Activated naive CD4-positive, alpha-beta T cell treated with anti-CD3 and anti-CD28 coated beads, Interleukin-2, amount 50 U/mL, for 72 hours (primary cell): ENCODE data around the gene TSSK2. TPM values are rescaled to one million over a fixed set of nuclear protein-coding genes. Genes with fewer than 3 reads are reported as not detected.
"Not testable (repeated sequence)": the region's sequence is repeated elsewhere in the genome, so short reads cannot be mapped to it uniquely, and the experiment has no call there.

Experiments used
- ATAC-seq, 2 donors: fragments of 150-1000 bp; cut with Tn5 transposase; 2 replicates each; pipeline ENCODE4 v1.10.0; 2021; ENCODE audit warnings: mild to moderate bottlenecking in 2 of 2, moderate library complexity in 2 of 2
- DNase-seq, 2 donors: peaks; one replicate each; pipeline ENCODE4 v3.0.0; 2021 to 2022; ENCODE audit warnings: low spot score in 2 of 2
- H3K27ac Mint-ChIP-seq, 2 donors: one replicate each; pipeline ENCODE4 v1.8.0; 2022; ENCODE audit warnings: mild to moderate bottlenecking in 2 of 2, mixed read lengths in 2 of 2
- H3K36me3 Mint-ChIP-seq, 2 donors: one replicate each; pipeline ENCODE4 v1.8.0; 2022; ENCODE audit warnings: mixed read lengths in 2 of 2
- H3K9me3 Mint-ChIP-seq, 2 donors: one replicate each; pipeline ENCODE4 v1.8.0; 2022; ENCODE audit warnings: mixed read lengths in 2 of 2
- total RNA-seq, 2 donors: library from RNA; stranded (reverse); gene quantifications; one replicate each; pipeline ENCODE4 v1.2.3, GENCODE V29; 2022

The TSSK2 gene
- total RNA-seq = not detected

DNA sequence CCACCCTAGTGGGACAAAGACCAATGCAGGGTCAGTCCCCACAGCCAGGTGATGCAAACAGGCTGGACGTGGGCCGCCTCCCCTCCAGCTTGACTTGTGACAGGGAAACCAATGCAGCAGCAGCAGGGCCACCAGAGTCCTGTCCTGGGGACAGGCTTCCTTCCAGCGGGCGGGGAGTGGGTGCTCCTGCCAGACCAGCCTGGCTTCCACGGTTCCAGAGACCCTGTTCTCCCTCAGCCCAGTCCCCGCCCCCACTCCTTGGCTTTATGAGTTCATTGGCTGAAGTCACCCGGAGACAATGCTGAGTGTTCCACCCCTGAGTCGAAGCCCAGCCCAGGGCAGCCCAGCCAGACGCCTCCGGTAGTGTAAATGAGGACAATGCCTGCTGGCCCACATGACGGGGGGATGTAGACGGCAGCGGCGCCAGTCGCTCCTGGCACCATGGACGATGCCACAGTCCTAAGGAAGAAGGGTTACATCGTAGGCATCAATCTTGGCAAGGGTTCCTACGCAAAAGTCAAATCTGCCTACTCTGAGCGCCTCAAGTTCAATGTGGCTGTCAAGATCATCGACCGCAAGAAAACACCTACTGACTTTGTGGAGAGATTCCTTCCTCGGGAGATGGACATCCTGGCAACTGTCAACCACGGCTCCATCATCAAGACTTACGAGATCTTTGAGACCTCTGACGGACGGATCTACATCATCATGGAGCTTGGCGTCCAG, at the start of gene TSSK2:
Gene TSSK2 (plus strand): TSS at position 350 of the 726 bp plus-strand sequence. CDS start 92 bp downstream, at position 442.
- DNase-seq = no peak
- Mint-ChIP-seq H3K36me3 (no peaks in the 10 kb centered on the region), H3K27ac (peak within 1 kb of the TSS in 1 of 2 donors; percentile 47), H3K9me3 (no peaks in the 10 kb centered on the region)
- ATAC-seq = no peak

DNA sequence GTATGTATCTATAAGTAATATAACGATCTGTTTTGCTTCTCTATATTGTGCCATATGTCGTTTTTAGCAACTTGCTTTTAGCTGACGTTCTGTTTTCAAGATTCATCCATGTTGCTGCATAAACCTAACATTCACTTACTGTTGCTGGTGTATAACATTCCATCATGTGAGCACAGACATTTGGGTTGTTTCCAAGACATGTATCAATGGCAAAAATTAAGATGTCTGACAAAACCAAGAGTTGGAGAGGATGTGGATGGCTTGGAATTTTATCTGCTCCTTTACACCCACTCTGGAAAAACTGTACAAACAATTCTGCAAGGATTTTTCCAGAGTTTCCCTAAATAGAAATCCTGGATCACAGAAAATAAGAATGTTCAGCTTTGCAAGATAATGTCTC, 49.8 kb upstream of the TSSK2 start:
- DNase-seq (no peak), ATAC-seq (no peak)
- no peak overlapping the region for H3K27ac Mint-ChIP-seq
- no peaks in the 10 kb centered on the region for H3K9me3 Mint-ChIP-seq
- no peaks in the 10 kb centered on the region for H3K36me3 Mint-ChIP-seq

DNA sequence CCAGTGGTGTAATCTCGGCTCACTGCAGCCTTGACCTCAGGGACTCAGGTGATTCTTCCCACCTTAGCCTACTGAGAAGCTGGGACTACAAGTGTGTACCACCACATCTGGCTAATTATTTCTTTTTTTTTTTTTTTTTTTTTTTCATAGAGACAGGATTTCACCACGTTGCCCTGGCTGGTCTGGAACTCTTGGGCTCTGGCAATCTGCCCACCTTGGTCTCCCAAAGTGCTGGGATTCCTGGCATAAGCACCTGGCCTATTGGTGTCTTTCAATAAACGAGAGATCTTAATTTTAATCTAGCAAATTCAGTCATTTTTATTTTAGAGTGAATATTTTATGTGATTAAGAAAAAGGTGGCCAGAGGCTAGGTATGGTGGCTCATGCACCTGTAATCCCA, 49.0 kb upstream of the TSSK2 start:
- H3K36me3 Mint-ChIP-seq = no peaks in the 10 kb centered on the region
- H3K9me3 Mint-ChIP-seq = no peaks in the 10 kb centered on the region
- no peak for DNase-seq
- no peak overlapping the region for H3K27ac Mint-ChIP-seq
- no peak for ATAC-seq

DNA sequence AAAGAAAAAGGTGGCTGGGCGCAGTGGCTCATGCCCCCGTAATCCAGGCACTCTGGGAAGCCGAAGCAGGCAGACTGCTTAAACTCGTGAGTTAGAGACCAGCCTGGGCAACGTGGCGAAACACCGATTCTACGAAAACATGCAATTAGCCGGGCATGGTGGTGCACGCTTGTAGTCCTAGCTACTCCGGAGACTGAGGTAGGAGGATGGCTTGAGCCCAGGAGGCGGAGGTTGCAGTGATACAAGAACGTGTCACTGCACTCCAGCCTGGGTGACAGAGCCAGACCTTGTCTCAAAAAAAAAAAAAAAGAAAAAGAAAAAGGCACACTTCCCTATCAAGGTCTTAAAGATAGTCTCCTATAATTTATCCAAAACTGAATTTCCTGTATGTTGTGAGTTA, 48.3 kb upstream of the TSSK2 start:
- no peaks in the 10 kb centered on the region for H3K36me3 Mint-ChIP-seq
- no peak overlapping the region for H3K27ac Mint-ChIP-seq
- no peaks in the 10 kb centered on the region for H3K9me3 Mint-ChIP-seq

DNA sequence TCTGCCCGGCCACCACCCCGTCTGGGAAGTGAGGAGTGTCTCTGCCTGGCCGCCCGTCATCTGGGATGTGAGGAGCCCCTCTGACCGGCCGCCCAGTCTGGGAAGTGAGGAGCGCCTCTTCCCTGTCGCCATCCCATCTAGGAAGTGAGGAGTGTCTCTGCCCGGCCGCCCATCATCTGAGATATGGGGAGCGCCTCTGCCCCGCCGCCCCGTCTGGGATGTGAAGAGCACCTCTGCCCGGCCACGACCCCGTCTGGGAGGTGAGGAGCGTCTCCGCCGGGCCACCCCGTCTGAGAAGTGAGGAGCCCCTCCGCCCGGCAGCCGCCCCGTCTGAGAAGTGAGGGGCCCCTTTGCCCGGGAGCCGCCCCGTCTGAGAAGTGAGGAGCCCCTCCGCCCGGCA, 47.0 kb upstream of the TSSK2 start:
- not testable (repeated sequence) for H3K36me3 Mint-ChIP-seq, H3K9me3 Mint-ChIP-seq, DNase-seq, H3K27ac Mint-ChIP-seq, ATAC-seq

More for the DNA sequence above, 48.3 kb upstream of the TSSK2 start:
- ATAC-seq (no peak), DNase-seq (no peak)

DNA sequence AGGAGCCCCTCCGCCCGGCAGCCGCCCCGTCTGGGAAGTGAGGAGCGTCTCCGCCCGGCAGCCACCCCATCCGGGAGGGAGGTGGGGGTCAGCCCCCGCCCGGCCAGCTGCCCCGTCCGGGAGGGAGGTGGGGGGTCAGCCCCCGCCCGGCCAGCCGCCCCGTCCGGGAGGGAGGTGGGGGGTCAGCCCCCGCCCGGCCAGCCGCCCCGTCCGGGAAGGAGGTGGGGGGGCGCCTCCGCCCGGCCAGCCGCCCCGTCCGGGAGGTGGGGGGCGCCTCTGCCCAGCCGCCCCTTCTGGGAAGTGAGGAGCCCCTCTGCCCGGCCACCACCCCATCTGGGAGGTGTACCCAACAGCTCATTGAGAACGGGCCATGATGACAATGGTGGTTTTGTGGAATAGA, 46.5 kb upstream of the TSSK2 start:
- DNase-seq, H3K9me3 Mint-ChIP-seq, ATAC-seq, H3K27ac Mint-ChIP-seq, H3K36me3 Mint-ChIP-seq: not testable (repeated sequence)

DNA sequence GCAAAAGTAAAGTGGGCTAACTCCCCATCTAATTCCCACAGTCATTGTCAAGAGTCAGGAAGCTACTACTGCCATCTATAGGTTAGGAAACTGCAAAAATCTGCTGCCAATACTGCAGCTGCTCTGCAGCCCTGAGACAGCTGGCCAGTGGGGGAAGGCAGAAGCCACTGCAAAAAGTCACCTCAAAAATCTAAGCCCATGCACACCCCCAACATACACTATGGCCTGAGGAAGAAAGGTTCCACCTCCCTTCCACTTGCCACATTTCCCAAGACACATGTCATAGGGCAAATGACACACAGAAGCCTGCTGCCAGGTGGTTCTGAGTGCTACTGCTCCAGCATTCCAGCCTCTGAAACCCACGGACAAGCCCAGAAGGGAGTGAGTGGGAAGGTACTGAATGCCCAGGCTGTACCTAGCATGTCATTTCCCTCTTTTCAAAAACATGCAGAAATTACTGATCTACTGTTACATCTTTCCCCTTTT, 45.8 kb upstream of the TSSK2 start:
- no peak for ATAC-seq
- no peak for DNase-seq
- Mint-ChIP-seq H3K9me3 (no peaks in the 10 kb centered on the region), H3K27ac (no peak overlapping the region), H3K36me3 (peaks cover 0 to 7% of the 10 kb centered on the region in 2 donors)

DNA sequence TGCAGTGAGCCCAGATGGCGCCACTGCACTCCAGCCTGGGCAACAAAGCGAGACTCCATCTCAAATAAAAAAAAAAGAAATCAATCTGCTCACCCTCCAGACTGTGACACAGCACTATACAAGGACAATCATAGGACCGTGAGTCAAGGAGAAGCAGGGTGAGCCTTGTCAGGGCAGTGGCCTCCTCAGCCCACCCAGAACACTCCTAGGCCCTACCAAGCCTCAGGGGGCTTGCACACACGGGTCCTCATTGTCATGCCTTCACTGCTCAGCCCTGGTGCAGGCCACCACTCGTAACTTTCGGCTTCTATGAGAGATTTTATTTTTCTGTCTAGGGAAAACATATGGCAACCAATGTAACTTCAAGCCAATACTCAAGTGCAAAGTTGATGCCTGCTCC, 44.7 kb upstream of the TSSK2 start:
- H3K36me3 Mint-ChIP-seq = peaks cover 0 to 7% of the 10 kb centered on the region in 2 donors
- ATAC-seq (no peak), DNase-seq (no peak)
- peak overlapping the region in 1 of 2 donors; percentile 9 for H3K27ac Mint-ChIP-seq
- H3K9me3 Mint-ChIP-seq = no peaks in the 10 kb centered on the region

DNA sequence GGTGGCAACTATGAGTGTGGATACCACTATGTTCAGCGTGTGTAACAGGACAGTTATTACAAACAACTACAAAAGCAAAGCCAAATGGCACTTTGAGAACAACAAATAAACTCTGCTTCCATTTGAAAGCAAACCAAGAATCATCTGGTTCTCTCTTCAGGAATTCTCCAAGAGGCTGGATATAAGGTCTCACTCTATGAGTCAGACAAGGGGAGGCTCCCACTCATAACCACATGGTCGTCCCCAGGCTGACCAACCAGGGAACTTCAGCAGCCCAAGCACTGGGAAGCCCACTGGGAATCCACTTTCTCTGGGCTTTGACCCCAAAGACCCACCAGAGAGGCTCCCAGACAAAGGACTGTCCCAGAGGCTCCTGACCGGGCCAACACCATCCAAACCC, 44.2 kb upstream of the TSSK2 start:
- Mint-ChIP-seq H3K9me3 (no peaks in the 10 kb centered on the region), H3K36me3 (peaks cover 0 to 7% of the 10 kb centered on the region in 2 donors), H3K27ac (peak overlapping the region in 1 of 2 donors; percentile 9)
- ATAC-seq (no peak), DNase-seq (no peak)

DNA sequence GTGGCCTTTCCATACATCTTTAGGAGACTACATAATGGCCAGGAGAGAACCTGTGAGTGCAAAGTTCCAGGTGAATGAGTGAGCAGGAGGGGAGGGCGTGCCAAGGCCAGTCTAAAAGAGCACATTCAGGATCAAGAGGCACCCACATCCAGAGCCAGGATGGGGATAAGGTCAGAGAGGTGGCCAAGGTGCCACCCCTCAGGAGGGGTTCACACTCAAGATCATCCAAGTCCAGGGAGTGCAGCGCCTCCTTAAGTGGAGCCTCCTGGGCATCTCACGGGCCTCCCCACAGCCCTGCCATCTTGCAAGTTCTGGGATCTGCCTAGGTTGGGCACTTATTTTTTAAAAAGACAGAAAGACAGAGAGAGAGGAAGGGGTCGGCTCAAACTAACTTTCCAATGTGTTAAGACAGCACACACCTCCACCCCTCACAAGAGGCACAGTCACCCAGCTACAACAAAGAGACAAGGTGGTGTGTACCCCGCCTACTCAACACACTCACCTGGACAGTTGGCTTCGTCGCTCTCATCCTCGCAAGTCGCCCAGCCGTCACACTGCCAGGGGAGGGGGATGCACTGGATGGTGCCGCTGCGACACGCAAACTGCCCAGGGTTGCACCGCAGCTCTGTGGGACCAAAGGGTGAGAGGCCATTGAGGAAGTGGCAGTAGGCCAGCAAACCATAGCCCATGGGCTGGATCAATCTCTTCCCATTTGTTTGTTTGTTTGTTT, 42.1 kb upstream of the TSSK2 start:
- Mint-ChIP-seq H3K27ac (peak overlapping the region in 1 of 2 donors; percentile 87), H3K9me3 (no peaks in the 10 kb centered on the region), H3K36me3 (peaks cover 0 to 7% of the 10 kb centered on the region in 2 donors)
- DNase-seq (no peak), ATAC-seq (no peak)

DNA sequence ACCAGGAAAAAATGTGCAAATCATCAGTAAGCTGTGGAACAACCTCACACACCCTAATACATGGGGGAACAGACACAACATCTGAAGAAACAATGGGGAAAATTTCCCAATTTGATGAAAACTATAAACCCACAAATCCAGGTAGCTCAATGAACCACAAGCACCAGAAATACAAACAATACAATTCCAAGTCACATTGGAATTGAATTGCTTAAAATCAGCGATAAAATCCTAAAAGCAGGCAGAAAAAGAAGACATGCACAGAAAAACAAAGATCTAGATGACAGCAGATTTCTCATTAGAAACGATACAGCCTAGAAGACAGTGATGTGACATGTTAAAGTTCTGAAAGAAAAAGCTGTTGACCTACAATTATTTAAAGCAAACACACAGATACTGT, 40.9 kb upstream of the TSSK2 start:
- no peaks in the 10 kb centered on the region for H3K9me3 Mint-ChIP-seq
- H3K27ac Mint-ChIP-seq = no peak overlapping the region
- peaks cover 0 to 7% of the 10 kb centered on the region in 2 donors for H3K36me3 Mint-ChIP-seq
- ATAC-seq (no peak), DNase-seq (no peak)

DNA sequence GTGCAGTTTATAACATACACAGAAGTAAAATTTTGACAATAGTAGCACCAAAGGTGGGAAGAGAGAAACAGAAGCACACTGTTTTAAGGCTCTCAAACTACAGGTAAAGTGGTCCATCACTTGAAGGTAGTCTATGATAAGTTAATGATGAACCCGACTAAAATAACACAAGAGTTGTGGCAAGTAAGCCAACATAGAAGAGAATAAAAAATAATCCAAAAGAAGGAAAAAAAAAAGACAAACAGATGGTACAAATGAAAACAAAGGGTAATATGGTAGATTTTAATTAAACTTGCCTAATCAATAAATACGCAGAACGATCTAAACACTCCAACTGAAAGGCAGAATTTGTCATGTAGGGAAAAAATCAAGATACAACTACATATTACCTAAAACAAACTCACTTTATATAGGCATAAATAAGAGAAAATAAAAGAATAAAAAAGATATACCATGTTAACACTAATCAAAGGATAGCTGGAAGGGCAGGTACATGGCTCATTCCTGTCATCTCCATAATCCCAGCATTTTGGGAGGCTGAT, 40.5 kb upstream of the TSSK2 start:
- Mint-ChIP-seq H3K27ac (no peak overlapping the region), H3K9me3 (no peaks in the 10 kb centered on the region), H3K36me3 (peaks cover 0 to 7% of the 10 kb centered on the region in 2 donors)
- no peak for DNase-seq
- no peak for ATAC-seq

DNA sequence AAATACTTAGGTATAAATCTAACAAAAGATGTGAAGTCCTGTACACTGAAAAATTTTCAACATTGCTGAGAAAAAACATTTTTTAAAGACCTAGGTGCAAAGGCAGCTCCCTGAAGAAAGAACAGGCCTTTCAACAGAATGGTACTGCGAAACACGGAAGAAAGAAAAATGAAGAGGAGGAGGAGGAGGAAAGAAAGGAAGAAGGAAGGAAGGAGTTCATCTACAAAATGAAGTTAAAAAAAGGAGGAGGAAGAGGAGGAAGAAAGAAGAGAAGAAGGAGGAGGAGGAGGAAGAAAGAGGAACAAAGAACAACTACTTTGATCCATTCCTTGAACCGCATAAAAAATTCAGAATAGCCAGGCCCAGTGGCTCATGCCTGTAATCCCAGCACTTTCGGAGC, 38.4 kb upstream of the TSSK2 start:
- peak overlapping the region in 1 of 2 donors; percentile 4 for H3K27ac Mint-ChIP-seq
- no peaks in the 10 kb centered on the region for H3K9me3 Mint-ChIP-seq
- DNase-seq = no peak
- no peak for ATAC-seq
- H3K36me3 Mint-ChIP-seq = peaks cover 0 to 7% of the 10 kb centered on the region in 2 donors

DNA sequence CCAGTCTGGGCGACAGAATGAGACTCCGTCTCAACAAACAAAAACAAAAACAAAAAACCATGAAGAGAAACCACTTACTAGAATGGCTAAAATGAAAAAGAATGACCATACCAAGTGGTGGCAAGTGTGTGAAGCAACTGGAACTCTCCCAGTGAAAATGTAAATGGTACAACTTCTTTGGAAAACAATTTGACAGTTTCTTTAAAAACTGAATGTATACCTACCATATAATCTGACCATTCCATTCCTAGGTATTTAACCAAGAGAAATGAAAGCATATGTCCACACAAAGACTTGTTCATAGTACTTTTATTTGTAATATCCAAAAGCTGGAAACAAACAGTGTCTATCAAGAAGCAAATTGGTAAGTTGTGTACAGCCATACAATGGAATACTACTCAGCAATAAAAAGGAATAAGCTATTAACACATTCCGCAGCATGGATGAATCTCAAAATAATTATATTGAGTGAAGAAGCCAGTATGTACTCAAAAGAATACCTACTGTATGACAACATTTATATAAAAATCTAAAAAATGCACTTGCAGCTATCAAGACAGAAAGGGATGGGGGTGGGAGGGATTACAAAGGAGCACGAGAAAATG, 36.6 kb upstream of the TSSK2 start:
- ATAC-seq = no peak
- no peak for DNase-seq
- no peaks in the 10 kb centered on the region for H3K36me3 Mint-ChIP-seq
- H3K27ac Mint-ChIP-seq = peak overlapping the region in 1 of 2 donors; percentile 2
- no peaks in the 10 kb centered on the region for H3K9me3 Mint-ChIP-seq

DNA sequence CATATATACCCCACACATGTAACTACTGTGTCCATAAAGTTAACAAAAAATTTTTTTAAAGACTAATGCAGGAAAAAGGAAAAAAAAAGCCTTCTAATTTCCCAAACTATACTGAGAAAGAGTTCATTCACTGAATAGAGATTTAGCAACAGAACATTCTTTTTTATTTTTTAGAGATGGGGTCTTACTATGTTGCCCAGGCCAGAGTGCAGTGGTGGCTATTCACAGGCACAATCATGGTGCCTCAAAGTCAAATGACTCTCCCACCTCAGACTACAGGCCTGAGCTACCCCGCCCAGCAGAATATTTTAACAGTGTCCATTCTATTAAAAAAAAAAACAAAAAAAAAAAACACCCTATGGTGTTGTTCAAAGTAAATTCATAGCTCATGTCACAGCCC, 34.6 kb upstream of the TSSK2 start:
- Mint-ChIP-seq H3K36me3 (no peaks in the 10 kb centered on the region), H3K27ac (no peak overlapping the region), H3K9me3 (no peaks in the 10 kb centered on the region)
- DNase-seq = no peak
- ATAC-seq = no peak

DNA sequence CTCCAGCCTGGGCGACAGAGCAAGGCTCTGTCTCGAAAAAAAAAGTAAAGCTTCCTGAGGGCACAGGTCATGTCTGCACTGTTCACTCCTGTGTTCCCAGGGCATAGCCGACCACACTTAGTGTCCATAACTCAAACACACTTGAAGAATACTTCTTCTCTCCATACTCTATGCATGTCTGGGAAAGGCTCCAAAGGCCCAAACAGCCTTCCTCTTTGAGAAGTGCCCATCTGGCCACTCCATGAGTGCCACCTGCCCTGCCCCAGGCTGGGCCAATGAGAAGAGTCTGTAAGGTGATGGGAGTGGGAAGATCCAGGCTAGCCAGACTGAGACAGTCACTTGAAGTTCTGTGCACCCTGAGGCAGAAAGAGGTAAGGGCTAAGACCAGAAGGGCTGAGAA, 33.6 kb upstream of the TSSK2 start:
- Mint-ChIP-seq H3K27ac (no peak overlapping the region), H3K9me3 (no peaks in the 10 kb centered on the region), H3K36me3 (no peaks in the 10 kb centered on the region)
- ATAC-seq = no peak
- no peak for DNase-seq

DNA sequence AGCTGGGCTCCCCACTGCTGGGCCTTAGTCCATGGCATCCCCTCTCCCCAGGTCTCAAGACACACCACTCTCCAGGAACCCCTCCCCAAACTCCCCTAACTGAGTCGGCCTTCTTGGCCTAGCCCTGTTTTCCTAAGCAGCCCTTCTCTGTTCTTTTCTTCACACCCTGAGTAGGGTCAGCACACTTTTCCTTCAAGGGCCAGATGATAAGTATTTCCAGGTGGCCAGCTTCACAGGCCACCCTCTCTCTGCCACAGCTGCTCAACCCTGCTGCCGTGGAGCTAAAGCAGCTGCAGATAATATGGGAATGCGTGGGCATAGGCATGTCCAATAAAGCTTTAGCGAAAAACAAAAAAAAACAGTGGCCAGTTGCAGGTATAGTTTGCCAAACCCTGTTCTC, 33.0 kb upstream of the TSSK2 start:
- H3K9me3 Mint-ChIP-seq = no peaks in the 10 kb centered on the region
- H3K36me3 Mint-ChIP-seq = no peaks in the 10 kb centered on the region
- DNase-seq (no peak), ATAC-seq (no peak)
- peak overlapping the region in 1 of 2 donors; percentile 61 for H3K27ac Mint-ChIP-seq
